Activated naive CD4-positive, alpha-beta T cell treated with anti-CD3 and anti-CD28 coated beads, Interleukin-2, amount 10 ng/mL, durations not matched to agents 7 days and 5 days (primary cell): ENCODE measurements around the gene ZMYND8.
A peak's percentile ranks its signal among the peaks of the same experiment; 100 is the strongest.
"Not testable (repeated sequence)": the region's sequence is repeated elsewhere in the genome, so short reads cannot be mapped to it uniquely, and the experiment has no call there.

Experiments used
- CTCF ChIA-PET: fragments of 350-600 bp; sonication (Branson Sonifier 250); formaldehyde crosslinking; loops from one replicate; lab custom pipeline; 2021; ENCODE audit warnings: antibody characterized with exemption; lab: Charles Lee
- DNase-seq: peaks from one replicate; pipeline ENCODE4 v3.0.0-alpha.2; 2020
- H3K27ac Mint-ChIP-seq: one replicate; pipeline ENCODE4 v1.8.0; 2021; ENCODE audit warnings: mild to moderate bottlenecking, moderate library complexity, mixed read lengths
- H3K27me3 Mint-ChIP-seq: one replicate; pipeline ENCODE4 v1.8.0; 2021; ENCODE audit warnings: mild to moderate bottlenecking, mixed read lengths
- H3K36me3 Mint-ChIP-seq: one replicate; pipeline ENCODE4 v1.8.0; 2021; ENCODE audit warnings: mixed read lengths
- H3K4me1 Mint-ChIP-seq: one replicate; pipeline ENCODE4 v1.8.0; 2021; ENCODE audit warnings: mixed read lengths
- H3K4me3 Mint-ChIP-seq: one replicate; pipeline ENCODE4 v1.8.0; 2021; ENCODE audit warnings: mild to moderate bottlenecking, moderate library complexity, mixed read lengths
- H3K9me3 Mint-ChIP-seq: one replicate; pipeline ENCODE4 v1.8.0; 2021; ENCODE audit warnings: mixed read lengths

The ZMYND8 gene

DNA sequence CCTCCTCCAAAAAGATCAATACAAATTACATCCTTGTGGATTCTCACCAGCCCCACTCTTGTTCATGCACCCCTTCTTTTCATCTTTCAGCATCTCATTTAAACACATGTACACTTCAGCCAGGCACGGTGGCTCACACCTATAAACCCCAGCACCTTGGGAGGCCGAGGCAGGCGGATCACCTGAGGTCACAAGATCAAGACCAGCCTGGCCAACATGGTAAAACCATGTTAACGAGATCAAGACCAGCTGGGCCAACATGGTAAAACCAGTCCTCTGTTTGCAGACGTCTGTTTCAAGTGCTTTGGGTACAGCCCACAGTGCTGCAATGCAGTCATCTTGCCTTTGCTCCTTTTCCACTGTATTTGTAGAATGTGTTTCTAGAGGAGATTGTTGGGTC, 45.3 kb downstream of the ZMYND8 start:
- Mint-ChIP-seq H3K4me3 (no peak overlapping the region), H3K9me3 (no peaks in the 10 kb centered on the region), H3K27me3 (no peaks in the 10 kb centered on the region), H3K4me1 (peaks cover 23% of the 10 kb centered on the region), H3K27ac (no peak overlapping the region), H3K36me3 (peaks cover 32% of the 10 kb centered on the region)
- no peak for DNase-seq
- CTCF ChIA-PET = no interaction called here

DNA sequence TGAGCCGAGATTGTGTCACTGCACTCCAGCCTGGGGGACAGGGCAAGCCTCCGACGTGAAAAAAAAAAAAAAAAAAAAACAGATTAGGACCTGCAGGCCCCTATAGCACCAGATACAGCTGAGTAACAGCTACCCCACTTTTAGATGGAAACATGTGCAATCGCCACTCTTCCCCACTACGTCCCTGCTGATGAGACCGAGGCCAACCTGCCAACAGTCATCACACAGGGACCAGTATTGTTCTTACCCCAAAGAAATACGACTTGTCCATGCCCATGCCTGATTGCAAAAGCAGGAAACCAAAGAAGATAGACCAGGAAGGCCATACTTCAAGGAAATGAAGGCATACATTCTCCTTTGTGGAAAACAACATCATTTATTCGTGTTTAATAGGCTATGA, 45.8 kb downstream of the ZMYND8 start:
- Mint-ChIP-seq H3K9me3 (no peaks in the 10 kb centered on the region), H3K27me3 (no peaks in the 10 kb centered on the region), H3K36me3 (peaks cover 35% of the 10 kb centered on the region), H3K4me1 (peaks cover 22% of the 10 kb centered on the region), H3K4me3 (no peak overlapping the region), H3K27ac (no peak overlapping the region)
- DNase-seq = no peak
- CTCF ChIA-PET = interaction anchor here (1.0 kb wide), 1 partner anchor 74 kb away, joined by 3 read pairs; no protein-coding TSS in a partner anchor

DNA sequence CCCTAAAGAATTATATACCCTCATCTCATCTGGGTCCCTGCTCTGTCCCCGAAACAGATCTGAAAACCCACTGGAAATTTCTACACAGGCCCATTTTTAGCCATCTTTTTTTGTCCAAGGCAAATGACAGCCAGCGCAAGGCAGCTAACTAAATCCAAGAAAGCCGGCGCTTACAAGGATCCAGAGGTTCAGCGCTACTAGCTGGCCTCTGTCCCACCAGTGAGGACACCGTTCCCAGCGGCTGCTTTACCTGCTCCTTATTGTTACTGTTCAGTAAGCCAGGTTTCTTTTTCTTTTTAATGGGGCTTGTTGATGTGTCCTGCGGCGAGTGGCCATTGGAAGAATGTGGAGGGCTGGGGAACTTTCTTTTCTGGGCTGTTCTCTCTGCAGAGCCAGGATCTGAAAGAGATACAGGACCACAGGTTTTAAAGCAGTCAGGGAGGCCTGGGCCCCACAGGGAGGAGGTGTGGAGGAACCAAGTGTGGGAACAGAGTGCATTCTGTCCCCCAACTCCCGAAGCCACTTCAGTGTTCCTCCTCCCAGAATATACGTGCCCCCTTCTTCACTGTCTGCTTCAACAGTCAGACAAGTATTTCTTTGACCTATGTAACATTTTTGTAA, 46.6 kb downstream of the ZMYND8 start:
- CTCF ChIA-PET = interaction anchor here (1.0 kb wide), 1 partner anchor 74 kb away, joined by 3 read pairs; no protein-coding TSS in a partner anchor
- Mint-ChIP-seq H3K4me3 (no peak overlapping the region), H3K9me3 (no peaks in the 10 kb centered on the region), H3K4me1 (peaks cover 18% of the 10 kb centered on the region), H3K27ac (no peak overlapping the region), H3K27me3 (no peaks in the 10 kb centered on the region), H3K36me3 (peaks cover 34% of the 10 kb centered on the region)
- no peak for DNase-seq

DNA sequence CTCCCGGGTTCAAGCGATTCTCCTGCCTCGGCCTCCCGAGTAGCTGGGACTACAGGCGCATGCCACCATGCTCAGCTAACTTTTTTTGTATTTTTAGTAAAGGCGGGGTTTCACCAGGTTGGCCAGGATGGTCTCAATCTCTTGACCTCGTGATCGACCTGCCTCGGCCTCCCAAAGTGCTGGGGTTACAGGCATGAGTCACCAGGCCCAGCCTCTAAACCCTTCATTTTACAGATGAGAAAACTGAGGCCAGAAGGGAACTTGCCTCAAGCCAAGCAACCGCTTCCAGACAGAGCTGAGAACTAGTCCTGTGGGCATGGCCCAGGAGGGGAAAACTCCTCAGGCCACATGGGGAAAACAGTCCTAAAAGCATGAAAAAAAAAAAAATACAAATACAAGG, 47.1 kb downstream of the ZMYND8 start:
- Mint-ChIP-seq H3K9me3 (no peaks in the 10 kb centered on the region), H3K4me3 (no peak overlapping the region), H3K27ac (no peak overlapping the region), H3K4me1 (peaks cover 16% of the 10 kb centered on the region), H3K36me3 (peaks cover 31% of the 10 kb centered on the region), H3K27me3 (no peaks in the 10 kb centered on the region)
- CTCF ChIA-PET = no interaction called here
- no peak for DNase-seq

DNA sequence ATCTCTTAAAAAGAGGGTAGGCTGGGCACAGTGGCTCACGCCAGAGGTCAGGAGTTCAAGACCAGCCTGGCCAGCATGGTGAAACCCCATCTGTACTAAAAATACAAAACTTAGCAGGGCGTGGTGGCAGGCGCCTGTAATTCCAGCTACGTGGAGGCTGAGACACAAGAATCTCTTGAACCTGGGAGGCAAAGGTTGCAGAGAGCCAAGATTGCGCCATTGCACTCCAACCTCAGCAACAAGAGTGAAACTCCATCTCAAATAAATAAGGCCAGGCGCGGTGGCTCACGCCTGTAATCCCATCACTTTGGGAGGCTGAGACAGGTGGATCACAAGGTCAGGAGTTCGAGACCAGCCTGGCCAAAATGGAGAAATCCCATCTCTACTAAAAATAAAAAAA, 48.9 kb downstream of the ZMYND8 start:
- Mint-ChIP-seq H3K36me3 (peaks cover 38% of the 10 kb centered on the region), H3K4me1 (peaks cover 30% of the 10 kb centered on the region)
- CTCF ChIA-PET, H3K9me3 Mint-ChIP-seq, H3K27ac Mint-ChIP-seq, H3K27me3 Mint-ChIP-seq, DNase-seq, H3K4me3 Mint-ChIP-seq: not testable (repeated sequence)

DNA sequence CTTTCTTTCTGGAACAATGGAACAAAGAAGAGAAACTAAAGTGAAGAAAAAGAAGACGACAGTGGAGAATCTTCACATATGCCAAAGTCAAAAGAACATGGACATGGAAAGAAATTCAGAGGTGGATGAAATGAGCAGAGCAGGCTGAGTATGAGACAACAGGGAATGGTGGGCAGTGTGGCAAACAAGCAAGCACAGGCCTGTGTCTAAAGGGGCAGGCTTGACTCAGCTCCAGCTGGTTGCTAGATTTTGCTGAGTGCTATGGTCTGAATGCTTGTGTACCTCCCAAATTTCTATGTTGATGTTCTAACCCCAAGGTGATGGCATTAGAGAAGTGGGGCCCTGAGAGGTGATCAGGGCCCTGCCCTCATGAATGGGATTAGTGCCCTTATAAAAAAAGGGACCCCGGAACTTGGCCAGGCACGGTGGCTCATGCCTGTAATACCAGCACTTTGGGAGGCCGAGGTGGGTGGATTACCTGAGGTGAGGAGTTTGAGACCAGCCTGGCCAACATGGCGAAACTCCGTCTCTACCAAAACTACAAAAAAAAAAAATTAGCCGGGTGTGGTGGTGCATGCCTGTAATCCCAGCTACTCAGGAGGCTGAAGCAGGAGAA, 49.6 kb downstream of the ZMYND8 start:
- Mint-ChIP-seq H3K27ac (no peak overlapping the region), H3K4me1 (peaks cover 30% of the 10 kb centered on the region), H3K27me3 (no peaks in the 10 kb centered on the region), H3K9me3 (no peaks in the 10 kb centered on the region), H3K4me3 (no peak overlapping the region), H3K36me3 (peaks cover 42% of the 10 kb centered on the region)
- CTCF ChIA-PET = interaction anchor here (1.1 kb wide), 1 partner anchor 77 kb away, joined by 3 read pairs; no protein-coding TSS in a partner anchor
- no peak for DNase-seq

DNA sequence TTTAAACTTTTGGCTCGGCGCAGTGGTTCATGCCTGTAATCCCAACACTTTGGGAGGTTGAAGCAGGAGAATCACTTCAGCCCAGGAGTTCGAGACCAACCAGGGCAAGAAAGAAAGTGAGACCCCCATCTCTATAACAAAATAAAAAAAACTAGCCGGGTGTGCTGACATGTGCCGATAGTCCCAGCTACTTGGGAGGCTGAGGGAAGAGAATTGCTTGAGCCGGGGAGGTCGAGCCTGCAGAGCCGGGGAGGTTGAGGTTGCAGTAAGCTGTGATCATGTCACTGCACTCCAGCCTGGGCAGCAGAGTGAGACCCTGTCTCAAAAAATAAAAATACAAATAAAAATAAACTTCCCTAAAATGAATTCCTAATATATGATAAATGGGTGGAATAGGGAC, 50.4 kb downstream of the ZMYND8 start:
- Mint-ChIP-seq H3K36me3 (peaks cover 44% of the 10 kb centered on the region), H3K27ac (peak overlapping the region; percentile 9), H3K27me3 (no peaks in the 10 kb centered on the region), H3K4me1 (peaks cover 30% of the 10 kb centered on the region), H3K4me3 (no peak overlapping the region), H3K9me3 (no peaks in the 10 kb centered on the region)
- CTCF ChIA-PET = interaction anchor here (1.1 kb wide), 1 partner anchor 78 kb away, joined by 3 read pairs; no protein-coding TSS in a partner anchor
- no peak for DNase-seq

DNA sequence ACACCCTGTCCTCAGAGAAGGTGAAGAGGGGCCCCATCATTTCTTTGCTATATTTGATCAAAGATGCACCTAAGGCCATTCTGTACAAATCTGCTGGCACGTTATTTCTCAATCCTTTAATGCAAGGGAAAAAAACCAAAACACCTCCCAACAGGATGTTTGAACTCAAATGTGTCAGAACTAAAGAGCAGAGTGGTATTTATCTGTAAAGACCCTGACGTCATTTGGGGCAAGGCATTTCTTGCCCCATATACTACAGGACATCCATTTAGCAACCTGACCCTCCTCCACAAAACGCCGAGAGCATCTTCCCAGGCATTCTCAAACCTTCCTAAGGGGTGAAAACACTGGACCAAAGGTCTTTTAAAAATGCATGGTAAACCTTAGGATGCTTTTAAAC, 50.8 kb downstream of the ZMYND8 start:
- Mint-ChIP-seq H3K27me3 (no peaks in the 10 kb centered on the region), H3K4me3 (no peak overlapping the region), H3K36me3 (peaks cover 40% of the 10 kb centered on the region), H3K27ac (peak overlapping the region; percentile 9), H3K4me1 (peaks cover 30% of the 10 kb centered on the region), H3K9me3 (no peaks in the 10 kb centered on the region)
- no peak for DNase-seq
- CTCF ChIA-PET = interaction anchor here (1.1 kb wide), 1 partner anchor 78 kb away, joined by 3 read pairs; no protein-coding TSS in a partner anchor

DNA sequence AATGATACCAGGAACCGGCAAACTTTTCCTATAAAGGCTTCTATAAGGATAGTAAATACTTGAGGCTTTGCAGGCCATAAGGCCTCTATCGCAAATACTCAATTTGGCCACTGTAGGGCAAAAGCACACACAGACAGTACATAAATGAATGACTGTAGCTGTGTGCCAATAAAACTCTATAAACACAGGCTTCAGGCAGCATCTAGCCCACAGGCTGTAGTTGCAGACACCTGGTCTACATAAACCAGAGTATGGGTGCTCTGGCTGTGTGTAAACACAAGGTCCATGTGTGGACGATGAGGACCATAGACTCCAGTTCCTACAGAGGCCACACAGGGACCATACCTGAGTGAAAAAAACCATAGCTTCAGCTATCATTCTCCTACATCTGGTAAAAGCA, 52.2 kb downstream of the ZMYND8 start:
- H3K4me3 Mint-ChIP-seq = no peak overlapping the region
- H3K27ac Mint-ChIP-seq = no peak overlapping the region
- H3K27me3 Mint-ChIP-seq = no peaks in the 10 kb centered on the region
- H3K9me3 Mint-ChIP-seq = no peaks in the 10 kb centered on the region
- CTCF ChIA-PET = interaction anchor here (2.2 kb wide), 1 partner anchor 79 kb away, joined by 13 read pairs; no protein-coding TSS in a partner anchor
- H3K4me1 Mint-ChIP-seq = peaks cover 30% of the 10 kb centered on the region
- H3K36me3 Mint-ChIP-seq = peaks cover 48% of the 10 kb centered on the region
- no peak for DNase-seq

DNA sequence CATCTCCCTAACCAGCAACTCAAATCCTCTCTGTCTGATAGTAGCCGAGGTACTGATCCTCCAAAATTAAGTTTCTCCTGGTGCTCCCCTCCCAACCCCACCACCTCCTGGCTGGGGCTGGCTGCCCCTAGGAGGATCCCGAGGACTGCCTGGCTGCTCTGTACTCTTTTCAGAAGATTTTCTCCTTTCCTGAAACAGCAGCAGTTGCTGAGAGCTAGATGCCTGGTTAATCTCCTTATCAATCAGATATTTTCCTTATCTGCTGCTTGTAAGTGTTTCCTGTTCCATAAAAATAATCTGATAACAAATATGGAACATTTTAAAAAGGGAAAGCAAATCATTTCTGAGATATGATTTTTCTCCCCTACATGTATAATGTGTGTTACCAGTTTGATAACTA, 52.8 kb downstream of the ZMYND8 start:
- Mint-ChIP-seq H3K27ac (no peak overlapping the region), H3K9me3 (no peaks in the 10 kb centered on the region), H3K36me3 (peaks cover 45% of the 10 kb centered on the region), H3K27me3 (no peaks in the 10 kb centered on the region), H3K4me3 (no peak overlapping the region), H3K4me1 (peaks cover 30% of the 10 kb centered on the region)
- DNase-seq = no peak
- CTCF ChIA-PET = interaction anchor here (1.1 to 2.2 kb wide), 2 partner anchors 31 to 80 kb away, joined by 5 to 13 read pairs; no protein-coding TSS in a partner anchor

DNA sequence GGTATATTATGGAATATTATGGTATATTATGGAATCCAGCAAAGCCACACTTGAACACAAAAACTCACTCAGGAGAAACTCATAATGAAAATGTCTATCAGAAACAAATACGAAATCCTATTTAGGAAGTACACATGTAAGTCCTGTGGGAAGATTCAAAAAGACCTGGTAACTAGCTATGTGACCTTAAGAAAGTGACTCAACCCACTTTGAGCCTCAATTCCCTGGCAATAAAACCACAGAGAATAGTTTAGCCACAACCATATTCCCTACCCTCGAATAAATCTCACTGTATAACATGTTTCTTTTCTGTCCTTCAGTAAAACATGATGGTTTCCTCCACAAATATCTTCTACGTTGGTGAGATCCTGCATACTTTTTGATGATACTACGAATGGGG, 56.4 kb downstream of the ZMYND8 start:
- Mint-ChIP-seq H3K4me3 (no peak overlapping the region), H3K27ac (no peak overlapping the region), H3K4me1 (peaks cover 17% of the 10 kb centered on the region), H3K9me3 (no peaks in the 10 kb centered on the region), H3K36me3 (peaks cover 54% of the 10 kb centered on the region), H3K27me3 (no peaks in the 10 kb centered on the region)
- no peak for DNase-seq
- CTCF ChIA-PET = no interaction called here

DNA sequence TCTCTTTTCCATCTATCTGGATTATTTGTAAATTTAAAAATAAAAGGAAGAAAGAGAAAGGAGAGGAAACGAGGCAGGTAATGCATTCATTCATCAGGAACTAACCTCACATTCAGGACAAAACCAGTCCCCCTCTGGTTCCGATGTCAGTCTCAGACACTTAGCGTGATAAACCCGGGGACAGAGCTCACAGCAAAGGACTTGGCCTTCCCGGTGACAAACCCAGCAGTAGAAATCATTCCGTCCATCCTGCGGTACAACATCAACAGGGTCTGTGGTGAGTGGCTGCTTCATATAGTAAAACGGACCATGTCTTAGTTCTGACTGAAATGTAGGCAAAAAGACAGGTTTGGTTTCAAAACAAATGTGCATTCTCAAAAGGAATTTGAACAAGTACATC, 57.9 kb downstream of the ZMYND8 start:
- peaks cover 61% of the 10 kb centered on the region for H3K36me3 Mint-ChIP-seq
- no peaks in the 10 kb centered on the region for H3K27me3 Mint-ChIP-seq
- CTCF ChIA-PET = no interaction called here
- no peaks in the 10 kb centered on the region for H3K9me3 Mint-ChIP-seq
- DNase-seq = no peak
- H3K27ac Mint-ChIP-seq = no peak overlapping the region
- H3K4me1 Mint-ChIP-seq = peaks cover 12% of the 10 kb centered on the region
- no peak overlapping the region for H3K4me3 Mint-ChIP-seq

DNA sequence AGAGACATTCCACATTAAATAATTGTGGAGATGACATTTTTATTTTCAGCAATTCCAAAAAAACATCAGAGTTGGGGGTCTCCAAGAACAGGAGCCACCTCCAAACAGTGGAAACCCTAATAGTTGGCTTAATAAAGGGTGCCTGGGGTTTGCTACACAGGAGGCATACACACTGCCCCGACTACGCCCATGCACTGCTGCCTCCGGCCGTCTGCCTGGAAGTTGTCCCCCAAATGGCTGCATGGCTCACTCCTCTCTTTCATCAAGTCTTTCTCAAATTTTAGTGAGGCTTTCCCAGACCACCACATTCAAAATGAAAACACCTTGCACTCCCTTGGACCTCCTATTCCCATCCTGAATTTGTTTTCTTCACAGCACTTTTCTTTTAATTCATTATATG, 58.8 kb downstream of the ZMYND8 start:
- CTCF ChIA-PET = interaction anchor here (0.7 to 2.6 kb wide), 4 partner anchors 25 to 86 kb away, joined by 3 to 15 read pairs (median 5); no protein-coding TSS in a partner anchor
- H3K27ac Mint-ChIP-seq = no peak overlapping the region
- H3K9me3 Mint-ChIP-seq = no peaks in the 10 kb centered on the region
- H3K4me1 Mint-ChIP-seq = peaks cover 10% of the 10 kb centered on the region
- H3K36me3 Mint-ChIP-seq = peaks cover 61% of the 10 kb centered on the region
- no peak overlapping the region for H3K4me3 Mint-ChIP-seq
- no peaks in the 10 kb centered on the region for H3K27me3 Mint-ChIP-seq
- no peak for DNase-seq

DNA sequence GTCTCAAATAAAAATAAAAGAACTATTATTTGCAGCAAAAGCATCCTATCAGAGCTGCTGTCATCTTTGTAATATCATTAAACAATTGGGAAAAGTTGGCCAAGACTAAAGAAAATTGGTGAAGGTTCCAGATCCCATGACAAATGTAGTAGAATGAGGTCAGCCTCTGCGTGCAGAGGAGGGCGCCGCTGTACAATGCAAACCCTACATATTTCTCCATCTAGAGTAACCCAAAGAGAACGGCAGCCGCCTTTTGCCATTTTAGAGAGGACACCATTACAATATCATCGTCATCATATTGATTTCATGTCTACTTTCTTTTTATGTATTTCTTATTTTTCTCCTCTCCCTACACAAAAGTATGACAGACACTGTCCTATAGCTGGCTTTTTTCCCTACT, 59.5 kb downstream of the ZMYND8 start:
- CTCF ChIA-PET = interaction anchor here (0.7 to 2.6 kb wide), 5 partner anchors 22 to 87 kb away, joined by 3 to 15 read pairs (median 4); no protein-coding TSS in a partner anchor
- H3K4me3 Mint-ChIP-seq = no peak overlapping the region
- H3K36me3 Mint-ChIP-seq = peaks cover 58% of the 10 kb centered on the region
- H3K9me3 Mint-ChIP-seq = no peaks in the 10 kb centered on the region
- no peaks in the 10 kb centered on the region for H3K27me3 Mint-ChIP-seq
- no peak overlapping the region for H3K27ac Mint-ChIP-seq
- DNase-seq = no peak
- peaks cover 8% of the 10 kb centered on the region for H3K4me1 Mint-ChIP-seq
